GM12878 (cell line): ENCODE measurements around the gene ST6GALNAC3. TPM values are rescaled to one million over a fixed set of nuclear protein-coding genes. Genes with fewer than 3 reads are reported as not detected.

Experiments
- ATAC-seq: fragments of 200-7000 bp; cut with Tn5 transposase; 3 replicates; pipeline ENCODE4 v1.9.1; 2020; ENCODE audit warnings: mild to moderate bottlenecking, moderate library complexity
- BruUV-seq: library from RNA; stranded (reverse); fragments of 400-500 nt; replicated peaks from 2 replicates; lab custom pipeline; 2021; lab: Mats Ljungman, UMichigan
- CTCF ChIA-PET: fragments of 300-600 bp; sonication (Branson Sonifier 250); formaldehyde crosslinking; extraction: SDS; loops from one replicate; lab custom pipeline; 2021; ENCODE audit warnings: inconsistent platforms; lab: Yijun Ruan, JAX
- POLR2A ChIA-PET: fragments of 350-600 bp; formaldehyde crosslinking; extraction: SDS; loops from one replicate; lab custom pipeline; 2021; ENCODE audit warnings: inconsistent platforms; lab: Charles Lee
- RAD21 ChIA-PET: fragments of 300-600 bp; sonication (Branson Sonifier 250); formaldehyde crosslinking; loops from one replicate; lab custom pipeline; 2023; ENCODE audit warnings: antibody characterized with exemption; ENCODE audit not compliant: unreplicated experiment; lab: Charles Lee
- SMC1A ChIA-PET: fragments of 300-600 bp; sonication (Branson Sonifier 250); formaldehyde crosslinking; loops from one replicate; lab custom pipeline; 2023; ENCODE audit not compliant: unreplicated experiment, uncharacterized antibody; lab: Charles Lee
- DNase-seq: peaks from one replicate; pipeline ENCODE4 v3.0.0-alpha.2; 2011; ENCODE audit warnings: low read depth, low spot score
- FAIRE-seq: peaks from 3 replicates; lab custom pipeline; 2011; peaks lifted over from hg19 to GRCh38; lab: Jason Lieb, UNC
- H2AFZ ChIP-seq: 2 replicates; pipeline ENCODE4 v1.6.0; 2011; ENCODE audit warnings: low read depth, low read length, control low read depth; ENCODE audit not compliant: control insufficient read depth
- H3K27ac ChIP-seq: 2 replicates; pipeline ENCODE4 v1.5.1; 2011; ENCODE audit warnings: control low read depth; ENCODE audit not compliant: control insufficient read depth, insufficient read depth
- H3K27me3 ChIP-seq, 2 experiments: replicated peaks in 1 of 2; 2 replicates each; pipeline versions ENCODE4 v1.6.0 to v1.6.1; 2011; ENCODE audit warnings: low read length in 1 of 2; ENCODE audit not compliant: control insufficient read depth in 2 of 2, insufficient read depth in 2 of 2
- H3K36me3 ChIP-seq, 2 experiments: 2 replicates each; pipeline ENCODE4 v1.5.1; 2011; ENCODE audit warnings: low read length in 1 of 2; ENCODE audit not compliant: control insufficient read depth in 2 of 2, insufficient read depth in 2 of 2
- H3K4me1 ChIP-seq: 2 replicates; pipeline ENCODE4 v1.6.1; 2011; ENCODE audit warnings: mild to moderate bottlenecking, low read length, moderate library complexity, mixed read lengths; ENCODE audit not compliant: control insufficient read depth, insufficient read depth
- H3K4me2 ChIP-seq: 2 replicates; pipeline ENCODE4 v1.6.0; 2011; ENCODE audit warnings: control low read depth; ENCODE audit not compliant: control insufficient read depth, insufficient read depth
- H3K4me3 ChIP-seq: fragments of 200-600 bp; sonication (generic); 2 replicates; pipeline ENCODE4 v1.5.1; 2016
- H3K79me2 ChIP-seq: 2 replicates; pipeline ENCODE4 v1.6.0; 2011; ENCODE audit warnings: low read length; ENCODE audit not compliant: control insufficient read depth, insufficient read depth
- H3K9ac ChIP-seq: 2 replicates; pipeline ENCODE4 v1.8.0; 2011; ENCODE audit warnings: low read length, control low read depth, mixed read lengths; ENCODE audit not compliant: control insufficient read depth, insufficient read depth
- H3K9me3 ChIP-seq: replicated peaks from 3 replicates; pipeline ENCODE4 v1.5.1; 2011; ENCODE audit warnings: mild to moderate bottlenecking, low read length; ENCODE audit not compliant: control insufficient read depth, insufficient read depth
- H4K20me1 ChIP-seq: 2 replicates; pipeline ENCODE4 v1.6.0; 2011; ENCODE audit not compliant: control insufficient read depth, insufficient read depth
- BCL3 ChIP-seq: IDR thresholded peaks from 2 replicates; pipeline ENCODE4 v1.6.1; 2011; ENCODE audit warnings: borderline replicate concordance, low read depth, mild to moderate bottlenecking, moderate library complexity, low read length; ENCODE audit not compliant: insufficient read depth, poor library complexity, severe bottlenecking
- CTCF ChIP-seq, 3 experiments: IDR thresholded peaks in 2 of 3; conservative IDR thresholded peaks in 1 of 3; 2 replicates each; pipeline ENCODE4 v1.5.1; 2011; ENCODE audit warnings: low read depth in 3 of 3, low read length in 3 of 3, mild to moderate bottlenecking in 3 of 3, control low read depth in 2 of 3, moderate library complexity in 2 of 3, inconsistent platforms in 1 of 3, mixed read lengths in 1 of 3; ENCODE audit not compliant: control insufficient read depth in 2 of 3, insufficient read depth in 1 of 3; ENCODE audit errors: extremely low read depth in 1 of 3
- EGR1 ChIP-seq, 2 experiments: IDR thresholded peaks; 1 replicate in 1 of 2; 2 replicates in 1 of 2; pipeline ENCODE4 v1.6.1; 2011 to 2012; ENCODE audit warnings: low read depth in 2 of 2, low read length in 2 of 2, borderline replicate concordance in 1 of 2, mild to moderate bottlenecking in 1 of 2, moderate library complexity in 1 of 2
- GATAD2B ChIP-seq: fragments of 450-650 bp; conservative IDR thresholded peaks from 2 replicates; pipeline ENCODE4 v1.6.1; 2017; ENCODE audit warnings: low read depth, mild to moderate bottlenecking, moderate library complexity
- HDGF ChIP-seq: fragments of 450-650 bp; IDR thresholded peaks from 2 replicates; pipeline ENCODE4 v1.6.1; 2016; ENCODE audit warnings: antibody characterized with exemption
- IKZF1 ChIP-seq: fragments of 450-650 bp; conservative IDR thresholded peaks from 2 replicates; pipeline ENCODE4 v1.6.1; 2017; ENCODE audit warnings: antibody characterized with exemption, mild to moderate bottlenecking
- NFYA ChIP-seq: IDR thresholded peaks from 2 replicates; pipeline ENCODE4 v1.6.1; 2011; ENCODE audit warnings: low read depth, mild to moderate bottlenecking, low read length, improper control_type of control experiment, borderline replicate concordance
- NFYB ChIP-seq: IDR thresholded peaks from 2 replicates; pipeline ENCODE4 v1.6.1; 2011; ENCODE audit warnings: low read depth, mild to moderate bottlenecking, low read length, improper control_type of control experiment, moderate library complexity; ENCODE audit not compliant: insufficient read depth
- SIN3A ChIP-seq: IDR thresholded peaks from 2 replicates; pipeline ENCODE4 v1.6.1; 2012; ENCODE audit warnings: low read depth, low read length, improper control_type of control experiment
- SMC3 ChIP-seq: IDR thresholded peaks from 2 replicates; pipeline ENCODE4 v1.6.1; 2011; ENCODE audit warnings: low read length, improper control_type of control experiment, borderline replicate concordance
- ZNF384 ChIP-seq: IDR thresholded peaks from 2 replicates; pipeline ENCODE4 v1.6.1; 2012; ENCODE audit warnings: low read depth, mild to moderate bottlenecking, low read length, improper control_type of control experiment, borderline replicate concordance
- WGBS: methylation state at CpG from one replicate; pipeline ENCODE4 v1.1.6; 2016; ENCODE audit warnings: low lambda C conversion rate; ENCODE audit not compliant: insufficient replicate concordance, insufficient coverage; ENCODE audit errors: missing lambda C conversion rate; 5-methylcytosine and 5-hydroxymethylcytosine counted together
- in situ Hi-C: fragments of 300-500 bp; cut with MboI; formaldehyde crosslinking; loops from 9 replicates; pipeline ENCODE4 v1.14.3; 2018; ENCODE audit warnings: mixed read lengths
- intact Hi-C: fragments of 100-400 bp; cut with micrococcal nuclease; formaldehyde crosslinking; loops from one replicate; pipeline ENCODE4 v1.14.2; 2022; ENCODE audit not compliant: unreplicated experiment
- polyA plus RNA-seq, 11 experiments: library from polyadenylated mRNA; depleted of rRNA in 4 of 11; unstranded in 6 of 11; stranded (reverse) in 5 of 11; fragments of >200 nt; fragmentation: Nextera tagmentation in 4 of 11; fragmentation: Illumina TruSeq in 1 of 11; extraction: Ambion mirVana in 4 of 11; extraction: Trizol in 1 of 11; gene quantifications; 1 replicate in 1 of 11; 2 replicates in 10 of 11; pipeline versions ENCODE4 v1.2.1 to v1.2.3, GENCODE V29; 2011 to 2016; ENCODE audit warnings: inconsistent platforms in 2 of 11, missing spikeins in 2 of 11, low read depth in 1 of 11
- total RNA-seq, 4 experiments: library from RNA; depleted of rRNA in 3 of 4; stranded (reverse); fragments of >200 nt in 3 of 4; fragmentation: Illumina TruSeq in 1 of 4; extraction: Trizol in 1 of 4; gene quantifications; 2 replicates each; pipeline versions ENCODE4 v1.2.1 to v1.2.3, GENCODE V29; 2013 to 2021
- TF ChIP-seq, protein P1 (sequence below): fragments of 450-650 bp; formaldehyde crosslinking; IDR thresholded peaks from 2 replicates; pipeline ENCODE4 v1.4.0; 2022; ENCODE audit warnings: mild to moderate bottlenecking, moderate library complexity
- TF ChIP-seq, protein P2 (sequence below): fragments of 450-650 bp; IDR thresholded peaks from 2 replicates; pipeline ENCODE4 v1.6.1; 2018; ENCODE audit warnings: borderline replicate concordance, mild to moderate bottlenecking; ENCODE audit not compliant: partially characterized antibody

ST6GALNAC3 gene
- total and polyA plus RNA-seq, 10 of the 15 experiments (the other 5 are each of a cell fraction or from before 2014, with no cell fraction given), result 0.04 to 0.68 (median 0.18) TPM; not detected in 3

DNA sequence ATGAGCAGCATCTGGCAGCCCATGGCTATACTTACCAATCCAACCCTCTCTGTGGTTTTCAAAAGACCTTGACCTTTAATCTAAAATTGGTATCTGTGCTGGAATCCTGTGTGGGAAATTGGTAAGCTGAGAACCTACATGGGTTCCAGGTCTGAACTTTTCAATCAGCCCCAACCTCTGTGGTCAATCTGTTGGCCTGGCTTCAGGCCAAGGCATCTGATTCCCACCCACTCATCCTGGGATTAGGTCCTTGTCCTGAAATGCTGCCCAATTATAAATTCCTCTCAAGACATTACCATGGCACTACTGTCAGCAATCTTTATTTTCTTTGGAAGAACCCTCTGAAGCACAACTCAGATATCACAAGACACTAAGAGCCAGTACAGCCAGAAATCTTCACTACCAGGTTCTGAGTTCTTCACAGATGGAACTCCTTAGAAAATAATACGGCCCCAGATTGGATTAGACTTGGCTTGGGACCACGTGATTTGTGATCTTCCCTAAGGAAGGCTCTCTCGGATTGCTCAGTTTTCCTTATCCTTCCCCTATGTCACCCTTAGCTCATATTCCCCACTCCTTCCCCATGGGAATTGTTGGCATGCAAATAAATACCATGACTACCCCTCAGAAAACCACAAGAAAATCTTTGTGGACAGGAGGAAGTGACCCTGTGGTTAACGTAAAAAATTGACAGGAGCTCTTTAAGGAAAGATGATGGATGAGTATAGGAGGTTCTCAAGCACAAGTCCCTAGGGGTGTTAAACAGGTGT lies 584.8 kb downstream of the ST6GALNAC3 start:
- in situ Hi-C loops (no loop called here), intact Hi-C loops (no loop called here)
- ChIA-PET CTCF (no interaction called here), RAD21 (no interaction called here), POLR2A (no interaction called here), SMC1A (interaction anchor here (0.6 kb wide), 1 partner anchor 757 kb away, joined by 3 read pairs; no protein-coding TSS in a partner anchor)
- BruUV-seq, result no TSS peak
- H3K9ac ChIP-seq, result no peak overlapping the region
- no peak overlapping the region for H2AFZ ChIP-seq
- no peaks in the 10 kb centered on the region for H3K79me2 ChIP-seq
- no peak overlapping the region for H3K4me2 ChIP-seq
- no peaks in the 10 kb centered on the region for H3K4me1 ChIP-seq
- H4K20me1 ChIP-seq, result no peaks in the 10 kb centered on the region
- DNase-seq, result no peak
- H3K9me3 ChIP-seq, result no peaks in the 10 kb centered on the region
- ATAC-seq, result no peak
- no peaks in the 10 kb centered on the region for H3K36me3 ChIP-seq
- H3K27me3 ChIP-seq, result no peaks in the 10 kb centered on the region
- no peak overlapping the region for H3K27ac ChIP-seq
- FAIRE-seq, result no peak
- 13% methylated on average over 4 of the region's 4 CpGs for WGBS
- H3K4me3 ChIP-seq, result no peak overlapping the region
- TF ChIP-seq SMC3 (no peak), IKZF1 (no peak), BCL3 (no peak), NFYB (no peak), SIN3A (no peak), NFYA (no peak), ZNF384 (no peak), GATAD2B (no peak), HDGF (no peak), EGR1 (IDR thresholded peaks at IDR 0.05; ENCODE audit: borderline replicate concordance in 1 of 2, low read depth in 2 of 2, low read length in 2 of 2) (no peak), CTCF (IDR thresholded peaks at IDR 0.05 in 2 of 3, conservative IDR thresholded peaks at IDR 0.05 in 1 of 3; ENCODE audit: control insufficient read depth in 2 of 3, extremely low read depth in 1 of 3, insufficient read depth in 1 of 3, low read depth in 3 of 3, low read length in 3 of 3) (no peak)
- TF ChIP-seq, protein P1, sequence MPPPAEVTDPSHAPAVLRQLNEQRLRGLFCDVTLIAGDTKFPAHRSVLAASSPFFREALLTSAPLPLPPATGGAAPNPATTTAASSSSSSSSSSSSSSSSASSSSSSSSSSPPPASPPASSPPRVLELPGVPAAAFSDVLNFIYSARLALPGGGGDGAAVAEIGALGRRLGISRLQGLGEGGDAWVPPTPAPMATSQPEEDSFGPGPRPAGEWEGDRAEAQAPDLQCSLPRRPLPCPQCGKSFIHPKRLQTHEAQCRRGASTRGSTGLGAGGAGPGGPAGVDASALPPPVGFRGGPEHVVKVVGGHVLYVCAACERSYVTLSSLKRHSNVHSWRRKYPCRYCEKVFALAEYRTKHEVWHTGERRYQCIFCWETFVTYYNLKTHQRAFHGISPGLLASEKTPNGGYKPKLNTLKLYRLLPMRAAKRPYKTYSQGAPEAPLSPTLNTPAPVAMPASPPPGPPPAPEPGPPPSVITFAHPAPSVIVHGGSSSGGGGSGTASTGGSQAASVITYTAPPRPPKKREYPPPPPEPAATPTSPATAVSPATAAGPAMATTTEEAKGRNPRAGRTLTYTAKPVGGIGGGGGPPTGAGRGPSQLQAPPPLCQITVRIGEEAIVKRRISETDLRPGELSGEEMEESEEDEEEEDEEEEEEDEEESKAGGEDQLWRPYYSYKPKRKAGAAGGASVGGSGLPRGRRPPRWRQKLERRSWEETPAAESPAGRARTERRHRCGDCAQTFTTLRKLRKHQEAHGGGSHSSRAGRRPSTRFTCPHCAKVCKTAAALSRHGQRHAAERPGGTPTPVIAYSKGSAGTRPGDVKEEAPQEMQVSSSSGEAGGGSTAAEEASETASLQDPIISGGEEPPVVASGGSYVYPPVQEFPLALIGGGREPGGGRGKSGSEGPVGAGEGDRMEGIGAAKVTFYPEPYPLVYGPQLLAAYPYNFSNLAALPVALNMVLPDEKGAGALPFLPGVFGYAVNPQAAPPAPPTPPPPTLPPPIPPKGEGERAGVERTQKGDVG (CRISPR knock-in tag), result no peak
- TF ChIP-seq, protein P2, sequence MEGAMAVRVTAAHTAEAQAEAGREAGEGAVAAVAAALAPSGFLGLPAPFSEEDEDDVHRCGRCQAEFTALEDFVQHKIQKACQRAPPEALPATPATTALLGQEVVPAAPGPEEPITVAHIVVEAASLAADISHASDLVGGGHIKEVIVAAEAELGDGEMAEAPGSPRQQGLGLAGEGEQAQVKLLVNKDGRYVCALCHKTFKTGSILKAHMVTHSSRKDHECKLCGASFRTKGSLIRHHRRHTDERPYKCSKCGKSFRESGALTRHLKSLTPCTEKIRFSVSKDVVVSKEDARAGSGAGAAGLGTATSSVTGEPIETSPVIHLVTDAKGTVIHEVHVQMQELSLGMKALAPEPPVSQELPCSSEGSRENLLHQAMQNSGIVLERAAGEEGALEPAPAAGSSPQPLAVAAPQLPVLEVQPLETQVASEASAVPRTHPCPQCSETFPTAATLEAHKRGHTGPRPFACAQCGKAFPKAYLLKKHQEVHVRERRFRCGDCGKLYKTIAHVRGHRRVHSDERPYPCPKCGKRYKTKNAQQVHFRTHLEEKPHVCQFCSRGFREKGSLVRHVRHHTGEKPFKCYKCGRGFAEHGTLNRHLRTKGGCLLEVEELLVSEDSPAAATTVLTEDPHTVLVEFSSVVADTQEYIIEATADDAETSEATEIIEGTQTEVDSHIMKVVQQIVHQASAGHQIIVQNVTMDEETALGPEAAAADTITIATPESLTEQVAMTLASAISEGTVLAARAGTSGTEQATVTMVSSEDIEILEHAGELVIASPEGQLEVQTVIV, result no peak
